Muscle of leg (tissue), 16 donors: Measurements from ENCODE around the gene SGO2. TPM values are rescaled to one million over a fixed set of nuclear protein-coding genes. Genes with fewer than 3 reads are reported as not detected.

Experiments
- DNase-seq: peaks from one replicate; pipeline ENCODE4 v3.0.0; 2013
- H3K27ac ChIP-seq: one replicate; pipeline ENCODE4 v1.5.1; 2013; ENCODE audit warnings: mild to moderate bottlenecking, low read length, control low read depth
- H3K27me3 ChIP-seq: one replicate; pipeline ENCODE4 v1.6.1; 2013; ENCODE audit warnings: low read length; ENCODE audit not compliant: control insufficient read depth, insufficient read depth
- H3K36me3 ChIP-seq: one replicate; pipeline ENCODE4 v1.6.1; 2013; ENCODE audit warnings: low read length; ENCODE audit not compliant: control insufficient read depth, insufficient read depth
- H3K4me1 ChIP-seq: one replicate; pipeline ENCODE4 v1.6.1; 2013; ENCODE audit warnings: low read length; ENCODE audit not compliant: control insufficient read depth, insufficient read depth
- H3K4me3 ChIP-seq: one replicate; pipeline ENCODE4 v1.5.1; 2013; ENCODE audit warnings: low read length, control low read depth
- H3K9me3 ChIP-seq: replicated peaks from 2 replicates; pipeline ENCODE4 v1.6.1; 2013; ENCODE audit warnings: low read depth, low read length; ENCODE audit not compliant: control insufficient read depth
- WGBS: methylation state at CpG from one replicate; pipeline ENCODE4 v1.1.5; 2013; ENCODE audit warnings: missing lambda C conversion rate; ENCODE audit not compliant: insufficient coverage; 5-methylcytosine and 5-hydroxymethylcytosine counted together
- long read RNA-seq, 11 donors: transcript quantifications; one replicate each; lab custom pipeline, GENCODE V29; 2026
- polyA plus RNA-seq, 8 donors: library from polyadenylated mRNA; unstranded; fragments of 120-200 nt; gene quantifications; one replicate each; pipeline versions ENCODE4 v1.2.1 to v1.2.3, GENCODE V29; 2013; ENCODE audit warnings: inconsistent platforms in 1 of 8, low replicate concordance in 1 of 8; ENCODE audit not compliant: insufficient read length in 8 of 8, insufficient read depth in 1 of 8
- total RNA-seq: library from RNA; stranded (reverse); fragments of 120-200 nt; gene quantifications from one replicate; pipeline ENCODE4 v1.2.4, GENCODE V29; 2013

SGO2 gene
- total RNA-seq (5.3 TPM), polyA plus RNA-seq (10 to 100 TPM in 4 of 8 donors, 1 to 10 TPM in 4; 5.4 to 12.4 (median 9.6) TPM)
- long read RNA-seq, donor 1: 0 reads
- long read RNA-seq, donor 2: 0 reads
- long read RNA-seq, donor 3, full-length matches to known transcripts: 1 of 1 reads
- long read RNA-seq, donor 3, partial matches to known transcripts: 0 of 1 reads
- long read RNA-seq, donor 3, other reads (novel, unspliced or antisense): 0 of 1 reads
- long read RNA-seq, donor 4: 0 reads
- long read RNA-seq, donor 5, partial matches to known transcripts: 15 of 15 reads
- long read RNA-seq, donor 5, other reads (novel, unspliced or antisense): 0 of 15 reads
- long read RNA-seq, donor 6, partial matches to known transcripts: 15 of 15 reads
- long read RNA-seq, donor 6, other reads (novel, unspliced or antisense): 0 of 15 reads
- long read RNA-seq, donor 7, full-length matches to known transcripts: 1 of 1 reads
- long read RNA-seq, donor 7, partial matches to known transcripts: 0 of 1 reads
- long read RNA-seq, donor 7, other reads (novel, unspliced or antisense): 0 of 1 reads
- long read RNA-seq, donor 8: 0 reads
- long read RNA-seq, donor 9, partial matches to known transcripts: 8 of 8 reads
- long read RNA-seq, donor 9, other reads (novel, unspliced or antisense): 0 of 8 reads
- long read RNA-seq, donor 10, partial matches to known transcripts: 0 of 1 reads
- long read RNA-seq, donor 10, other reads (novel, unspliced or antisense): 0 of 1 reads
- long read RNA-seq, donor 11: 0 reads

DNA sequence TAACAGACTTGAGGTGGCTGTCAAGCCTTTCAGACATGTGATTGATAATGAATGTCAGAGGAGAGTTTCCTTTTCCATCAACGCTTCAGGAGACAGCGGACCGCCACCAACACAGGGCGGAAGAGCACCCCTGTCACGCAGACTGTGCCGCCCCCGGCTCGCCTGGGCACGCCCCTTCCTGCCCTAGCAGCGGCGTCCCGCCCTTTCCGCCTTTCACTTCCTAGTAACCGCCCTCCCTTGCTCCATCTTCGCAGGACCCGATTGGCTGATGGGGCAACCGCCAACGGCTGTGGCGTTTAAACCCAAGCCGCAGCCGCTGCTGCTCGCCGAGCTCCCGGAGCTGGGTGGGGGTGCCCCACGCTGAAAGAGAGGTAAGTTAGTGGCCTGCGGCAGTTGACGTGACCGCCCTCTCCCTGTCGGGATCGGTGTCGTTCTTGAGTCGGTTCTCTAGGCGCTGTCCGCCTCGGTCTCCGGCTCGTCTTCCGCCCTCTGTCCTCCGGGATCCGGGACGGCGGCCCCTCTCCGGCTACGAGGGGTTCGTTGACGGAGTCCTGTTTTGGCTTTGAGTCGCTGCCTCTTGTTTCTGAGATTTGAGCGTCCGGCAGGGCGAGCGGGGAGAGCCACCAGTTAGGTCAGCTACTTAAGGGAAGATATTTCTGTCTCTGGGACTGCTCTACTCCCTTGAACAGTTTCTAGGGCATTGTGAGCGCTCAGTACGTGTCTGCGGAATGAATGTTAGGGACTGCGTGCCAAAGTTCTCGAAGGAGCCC lies at the start of gene SGO2:
Gene SGO2 (plus strand): TSS at position 326 of the 770 bp plus-strand sequence. CDS start 6,769 bp downstream, outside the sequence.
- H3K9me3 ChIP-seq: no peaks in the 10 kb centered on the region
- H3K4me3 ChIP-seq: peak within 1 kb of the TSS; percentile 77
- H3K27ac ChIP-seq: peak within 1 kb of the TSS; percentile 43
- H3K27me3 ChIP-seq: peaks cover 15% of the 10 kb centered on the region
- DNase-seq: peak; percentile 98
- H3K4me1 ChIP-seq: peaks cover 9% of the 10 kb centered on the region
- no peaks in the 10 kb centered on the region for H3K36me3 ChIP-seq
- WGBS: 0% methylated on average over 45 of the region's 56 CpGs

- H3K36me3 ChIP-seq: peaks cover 69% of the 10 kb centered on the region
Measured at GRCh38 chr2:200476836-200477235, 49.2 kb upstream of the SGO2 start.

GRCh38 chr2:200477667-200478131 lies 48.3 kb upstream of the SGO2 start:
- H3K9me3 ChIP-seq: no peaks in the 10 kb centered on the region
- peak overlapping the region; percentile 57 for H3K27ac ChIP-seq
- H3K4me1 ChIP-seq: peaks cover 23% of the 10 kb centered on the region
- no peaks in the 10 kb centered on the region for H3K27me3 ChIP-seq
- DNase-seq: peak; percentile 82
- no peak overlapping the region for H3K4me3 ChIP-seq
- 69% methylated on average over 20 of the region's 21 CpGs for WGBS
- H3K36me3 ChIP-seq: peaks cover 60% of the 10 kb centered on the region

More at GRCh38 chr2:200476836-200477235, 49.2 kb upstream of the SGO2 start:
- Histone ChIP-seq H3K9me3 (no peaks in the 10 kb centered on the region), H3K4me3 (no peak overlapping the region), H3K4me1 (peaks cover 23% of the 10 kb centered on the region), H3K27me3 (no peaks in the 10 kb centered on the region), H3K27ac (peak overlapping the region; percentile 62)
- no peak for DNase-seq
- 55% methylated on average over 6 of the region's 8 CpGs for WGBS

GRCh38 chr2:200479692-200480265 lies 46.2 kb upstream of the SGO2 start:
- Histone ChIP-seq H3K9me3 (no peaks in the 10 kb centered on the region), H3K4me3 (no peak overlapping the region), H3K27me3 (no peaks in the 10 kb centered on the region), H3K4me1 (peaks cover 23% of the 10 kb centered on the region), H3K27ac (peak overlapping the region; percentile 73), H3K36me3 (peaks cover 49% of the 10 kb centered on the region)
- DNase-seq: peak; percentile 59
- WGBS: 49% methylated on average over 2 of the region's 8 CpGs

DNA sequence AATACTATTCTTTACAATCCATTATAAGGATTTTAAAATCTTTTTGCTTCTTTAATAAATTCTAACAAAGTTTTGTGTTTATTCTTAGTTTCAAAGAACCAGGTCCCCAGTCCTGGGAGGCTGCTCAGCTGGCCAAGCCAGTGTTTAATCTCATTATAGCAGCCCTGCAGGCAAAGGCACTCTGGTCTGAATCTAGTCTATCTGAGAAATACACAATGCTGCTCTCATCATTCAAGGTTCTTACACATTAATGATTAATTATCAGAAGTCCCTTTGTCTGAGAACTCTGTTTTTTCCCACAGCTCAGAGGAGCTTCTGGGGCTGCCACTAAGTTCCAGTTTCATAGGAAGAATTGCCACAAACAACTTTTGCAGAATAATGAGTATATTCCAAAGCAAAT lies 43.8 kb upstream of the SGO2 start:
- Histone ChIP-seq H3K9me3 (no peaks in the 10 kb centered on the region), H3K4me3 (no peak overlapping the region), H3K27ac (no peak overlapping the region), H3K27me3 (no peaks in the 10 kb centered on the region), H3K4me1 (peaks cover 14% of the 10 kb centered on the region), H3K36me3 (peaks cover 30% of the 10 kb centered on the region)
- no peak for DNase-seq

DNA sequence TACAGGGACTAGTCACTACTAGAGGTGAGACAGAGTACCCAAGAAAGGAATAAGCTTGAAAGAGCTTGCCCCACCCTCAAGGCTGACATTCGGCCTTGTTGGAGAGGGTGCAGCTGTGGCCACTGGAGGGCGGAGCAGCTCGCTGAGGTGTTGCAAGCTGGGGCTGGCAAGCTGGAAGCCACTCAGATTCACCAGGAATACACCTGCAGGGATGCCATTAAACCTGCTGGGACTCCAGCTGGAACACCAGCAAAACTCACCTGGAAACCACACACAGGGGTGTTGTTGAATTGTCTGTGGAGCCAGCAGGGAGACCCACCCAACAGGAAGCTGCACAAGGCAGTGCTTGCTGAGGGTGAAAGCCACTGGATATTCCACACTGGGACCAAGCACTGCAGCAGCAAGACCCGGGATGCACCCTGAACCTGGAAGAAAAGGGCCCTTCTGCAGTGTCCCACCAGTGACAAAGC lies 42.2 kb upstream of the SGO2 start:
- no peak for DNase-seq
- H3K9me3 ChIP-seq: no peaks in the 10 kb centered on the region
- H3K4me1 ChIP-seq: peaks cover 9% of the 10 kb centered on the region
- peaks cover 19% of the 10 kb centered on the region for H3K36me3 ChIP-seq
- no peak overlapping the region for H3K27ac ChIP-seq
- no peaks in the 10 kb centered on the region for H3K27me3 ChIP-seq
- no peak overlapping the region for H3K4me3 ChIP-seq
- WGBS: 38% methylated on average over 1 of the region's 4 CpGs

GRCh38 chr2:200484934-200485333 lies 41.1 kb upstream of the SGO2 start:
- WGBS: 64% methylated on average over 2 of the region's 3 CpGs
- Histone ChIP-seq H3K9me3 (no peaks in the 10 kb centered on the region), H3K27ac (no peak overlapping the region), H3K4me1 (no peaks in the 10 kb centered on the region), H3K4me3 (no peak overlapping the region), H3K36me3 (peaks cover 14% of the 10 kb centered on the region), H3K27me3 (no peaks in the 10 kb centered on the region)
- no peak for DNase-seq

DNA sequence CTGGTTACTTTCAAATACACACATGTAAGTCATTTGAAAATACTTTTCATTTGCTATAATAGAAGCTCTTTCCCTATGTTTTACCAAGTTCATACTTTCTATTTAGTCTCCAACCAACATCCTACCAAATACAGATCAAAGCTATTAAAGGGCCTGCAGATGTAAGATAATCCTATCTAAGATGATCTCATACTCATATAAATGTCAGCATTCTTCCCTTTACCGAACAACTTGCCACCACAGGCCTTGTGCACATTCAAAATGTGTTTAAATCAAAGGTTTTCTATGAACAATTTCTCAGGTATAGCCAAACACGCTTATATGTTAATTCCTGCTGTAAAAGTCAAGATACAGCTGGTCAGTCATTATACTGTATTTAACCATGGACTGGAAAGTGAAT lies 39.5 kb upstream of the SGO2 start:
- Histone ChIP-seq H3K27me3 (no peaks in the 10 kb centered on the region), H3K27ac (no peak overlapping the region), H3K9me3 (no peaks in the 10 kb centered on the region), H3K4me3 (no peak overlapping the region), H3K36me3 (peaks cover 22% of the 10 kb centered on the region), H3K4me1 (no peaks in the 10 kb centered on the region)
- WGBS: no CpG with 5 or more reads among the region's 2 CpGs
- DNase-seq: no peak

GRCh38 chr2:200488169-200488568 lies 37.8 kb upstream of the SGO2 start:
- Histone ChIP-seq H3K27ac (no peak overlapping the region), H3K27me3 (no peaks in the 10 kb centered on the region), H3K4me3 (no peak overlapping the region), H3K9me3 (no peaks in the 10 kb centered on the region), H3K36me3 (peaks cover 31% of the 10 kb centered on the region), H3K4me1 (no peaks in the 10 kb centered on the region)
- 20% methylated on average over 1 of the region's 4 CpGs for WGBS
- DNase-seq: no peak
